ENCODE data around the gene KLHDC10. TPM values are rescaled to one million over a fixed set of nuclear protein-coding genes. Genes with fewer than 3 reads are reported as not detected.

Gene KLHDC10
- total RNA-seq, 4 donors from 2014 or later = 16.5 to 25.0 (median 20.1) TPM

DNA sequence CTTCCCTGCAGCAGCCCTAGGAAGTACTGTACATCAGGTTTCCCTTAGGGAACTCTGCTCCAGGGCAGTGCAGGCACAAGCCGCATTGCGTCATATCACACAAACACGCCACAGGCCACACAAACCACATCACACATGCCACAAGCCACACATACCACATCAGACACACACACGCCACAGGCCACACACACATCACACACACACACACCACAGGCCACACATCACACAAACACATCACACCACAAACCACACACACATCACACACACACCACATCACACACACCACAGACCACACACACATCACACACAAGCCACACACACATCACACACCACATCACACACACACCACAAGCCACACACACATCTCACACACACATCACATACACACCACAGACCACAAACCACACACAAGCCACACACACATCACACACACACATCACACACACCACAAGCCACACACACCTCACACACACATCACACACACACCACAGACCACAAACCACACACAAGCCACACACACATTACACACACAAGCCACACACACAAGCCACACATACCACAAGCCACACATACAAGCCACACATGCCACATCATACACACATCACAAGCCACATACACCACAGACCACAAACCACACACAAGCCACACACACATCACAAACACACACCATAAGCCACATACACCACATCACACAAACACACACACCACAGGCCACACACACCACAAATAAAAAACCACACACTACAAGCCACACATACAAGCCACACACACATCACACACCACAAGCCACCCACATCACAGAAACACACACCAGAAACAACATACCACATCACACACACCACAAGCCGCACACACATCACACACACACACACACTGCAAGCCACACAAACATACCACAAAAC is 81.5 kb downstream of the KLHDC10 start:
- peaks cover 0 to 18% (median 0%) of the 10 kb centered on the region in 4 donors for H3K4me1 ChIP-seq
- DNase-seq = no peak
- H3K27ac ChIP-seq = no peak overlapping the region
- peaks cover 0 to 14% (median 0%) of the 10 kb centered on the region in 4 donors for H3K9me3 ChIP-seq
- no peaks in the 10 kb centered on the region for H3K27me3 ChIP-seq
- H3K4me3 ChIP-seq = no peak overlapping the region
- TF ChIP-seq, protein P1, sequence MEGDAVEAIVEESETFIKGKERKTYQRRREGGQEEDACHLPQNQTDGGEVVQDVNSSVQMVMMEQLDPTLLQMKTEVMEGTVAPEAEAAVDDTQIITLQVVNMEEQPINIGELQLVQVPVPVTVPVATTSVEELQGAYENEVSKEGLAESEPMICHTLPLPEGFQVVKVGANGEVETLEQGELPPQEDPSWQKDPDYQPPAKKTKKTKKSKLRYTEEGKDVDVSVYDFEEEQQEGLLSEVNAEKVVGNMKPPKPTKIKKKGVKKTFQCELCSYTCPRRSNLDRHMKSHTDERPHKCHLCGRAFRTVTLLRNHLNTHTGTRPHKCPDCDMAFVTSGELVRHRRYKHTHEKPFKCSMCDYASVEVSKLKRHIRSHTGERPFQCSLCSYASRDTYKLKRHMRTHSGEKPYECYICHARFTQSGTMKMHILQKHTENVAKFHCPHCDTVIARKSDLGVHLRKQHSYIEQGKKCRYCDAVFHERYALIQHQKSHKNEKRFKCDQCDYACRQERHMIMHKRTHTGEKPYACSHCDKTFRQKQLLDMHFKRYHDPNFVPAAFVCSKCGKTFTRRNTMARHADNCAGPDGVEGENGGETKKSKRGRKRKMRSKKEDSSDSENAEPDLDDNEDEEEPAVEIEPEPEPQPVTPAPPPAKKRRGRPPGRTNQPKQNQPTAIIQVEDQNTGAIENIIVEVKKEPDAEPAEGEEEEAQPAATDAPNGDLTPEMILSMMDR (IDR thresholded peaks at IDR 0.05) = no peak
- TF ChIP-seq POLR2A (IDR thresholded peaks at IDR 0.05) = no peak
- no peaks in the 10 kb centered on the region for H3K36me3 ChIP-seq

GRCh38 chr7:130152493-130153210 is 82.3 kb downstream of the KLHDC10 start:
- Histone ChIP-seq H3K9me3 (peaks cover 0 to 14% (median 0%) of the 10 kb centered on the region in 4 donors), H3K27me3 (no peaks in the 10 kb centered on the region), H3K36me3 (no peaks in the 10 kb centered on the region), H3K27ac (no peak overlapping the region), H3K4me3 (no peak overlapping the region), H3K4me1 (peaks cover 0 to 18% (median 0%) of the 10 kb centered on the region in 4 donors)
- DNase-seq = peak in 1 of 3 donors; percentile 14
- no peak for TF ChIP-seq POLR2A (IDR thresholded peaks at IDR 0.05)
- TF ChIP-seq, protein P1 (IDR thresholded peaks at IDR 0.05) = no peak

GRCh38 chr7:130153211-130153908 is 83.0 kb downstream of the KLHDC10 start:
- TF ChIP-seq, protein P1 (IDR thresholded peaks at IDR 0.05) = no peak
- TF ChIP-seq POLR2A (IDR thresholded peaks at IDR 0.05) = no peak
- Histone ChIP-seq H3K4me1 (peaks cover 0 to 18% (median 0%) of the 10 kb centered on the region in 4 donors), H3K27me3 (no peaks in the 10 kb centered on the region), H3K36me3 (no peaks in the 10 kb centered on the region), H3K27ac (no peak overlapping the region), H3K4me3 (no peak overlapping the region), H3K9me3 (peaks cover 0 to 14% (median 0%) of the 10 kb centered on the region in 4 donors)
- peak in 1 of 3 donors; percentile 12 for DNase-seq

- Histone ChIP-seq H3K27ac (no peak overlapping the region), H3K27me3 (no peaks in the 10 kb centered on the region), H3K4me1 (peaks cover 0 to 18% (median 0%) of the 10 kb centered on the region in 4 donors), H3K9me3 (peaks cover 0 to 14% (median 0%) of the 10 kb centered on the region in 4 donors), H3K36me3 (no peaks in the 10 kb centered on the region), H3K4me3 (no peak overlapping the region)
- no peak for TF ChIP-seq POLR2A (IDR thresholded peaks at IDR 0.05)
- TF ChIP-seq, protein P1 (IDR thresholded peaks at IDR 0.05) = peak in 1 of 6 experiments; percentile 10
- peak in 2 of 3 donors; percentile 16 to 64 for DNase-seq
Observed at GRCh38 chr7:130154131-130154500, 83.8 kb downstream of the KLHDC10 start.
